ENCODE results near the gene TBRG1.

DNA sequence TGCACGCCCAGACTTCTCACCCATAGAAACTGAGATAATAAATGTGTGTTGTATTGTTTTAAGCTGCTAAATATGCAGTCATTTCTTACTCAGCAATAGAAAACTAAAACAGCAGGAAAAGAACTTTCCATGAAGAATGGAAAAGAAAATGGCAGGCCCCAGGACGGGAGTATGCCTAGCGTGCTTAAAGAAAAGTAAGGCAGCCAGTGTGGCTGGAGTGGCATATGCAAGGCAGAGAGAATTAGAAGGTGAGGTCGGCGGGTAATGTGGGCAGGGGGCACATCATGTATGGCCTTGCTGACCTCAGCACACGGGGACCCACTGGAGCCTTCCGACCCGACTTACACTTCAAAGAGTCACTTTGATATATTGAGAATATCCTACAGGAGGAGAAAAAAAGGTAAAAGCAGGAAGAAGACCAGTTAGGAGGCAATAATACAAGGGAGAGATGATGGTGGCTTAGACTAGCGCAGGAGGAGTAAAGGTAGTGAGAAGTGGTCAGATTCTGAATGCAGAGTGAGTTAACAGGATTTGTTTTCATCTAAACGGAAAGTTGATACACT is 20.5 kb downstream of the TBRG1 start:
- TF ChIP-seq POLR2A (IDR thresholded peaks at IDR 0.05; ENCODE audit: extremely low read depth, insufficient read length), result no peak
- TF ChIP-seq, protein P1, sequence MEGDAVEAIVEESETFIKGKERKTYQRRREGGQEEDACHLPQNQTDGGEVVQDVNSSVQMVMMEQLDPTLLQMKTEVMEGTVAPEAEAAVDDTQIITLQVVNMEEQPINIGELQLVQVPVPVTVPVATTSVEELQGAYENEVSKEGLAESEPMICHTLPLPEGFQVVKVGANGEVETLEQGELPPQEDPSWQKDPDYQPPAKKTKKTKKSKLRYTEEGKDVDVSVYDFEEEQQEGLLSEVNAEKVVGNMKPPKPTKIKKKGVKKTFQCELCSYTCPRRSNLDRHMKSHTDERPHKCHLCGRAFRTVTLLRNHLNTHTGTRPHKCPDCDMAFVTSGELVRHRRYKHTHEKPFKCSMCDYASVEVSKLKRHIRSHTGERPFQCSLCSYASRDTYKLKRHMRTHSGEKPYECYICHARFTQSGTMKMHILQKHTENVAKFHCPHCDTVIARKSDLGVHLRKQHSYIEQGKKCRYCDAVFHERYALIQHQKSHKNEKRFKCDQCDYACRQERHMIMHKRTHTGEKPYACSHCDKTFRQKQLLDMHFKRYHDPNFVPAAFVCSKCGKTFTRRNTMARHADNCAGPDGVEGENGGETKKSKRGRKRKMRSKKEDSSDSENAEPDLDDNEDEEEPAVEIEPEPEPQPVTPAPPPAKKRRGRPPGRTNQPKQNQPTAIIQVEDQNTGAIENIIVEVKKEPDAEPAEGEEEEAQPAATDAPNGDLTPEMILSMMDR (IDR thresholded peaks at IDR 0.05; ENCODE audit: low read depth, low read length), result no peak
- TF ChIP-seq, protein P2, sequence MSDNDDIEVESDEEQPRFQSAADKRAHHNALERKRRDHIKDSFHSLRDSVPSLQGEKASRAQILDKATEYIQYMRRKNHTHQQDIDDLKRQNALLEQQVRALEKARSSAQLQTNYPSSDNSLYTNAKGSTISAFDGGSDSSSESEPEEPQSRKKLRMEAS (IDR thresholded peaks at IDR 0.05; ENCODE audit: low read depth, low read length), result no peak
- TF ChIP-seq MYC (IDR thresholded peaks at IDR 0.05; ENCODE audit: low read depth, low read length), result no peak

Measured in NB4 (cell line).